Mucosa of gallbladder (tissue), 1 donor: ENCODE data around the gene PACS1. TPM values are rescaled to one million over a fixed set of nuclear protein-coding genes. Genes with fewer than 3 reads are reported as not detected.

Experiments
- DNase-seq: peaks from one replicate; pipeline ENCODE4 v3.0.0-alpha.2; 2020; ENCODE audit warnings: low spot score
- total RNA-seq: library from RNA; stranded (reverse); gene quantifications from one replicate; pipeline ENCODE4 v1.2.1, GENCODE V29; 2021
- donor health status: DM: no; HTN: no; CAD: no.

Gene PACS1
- total RNA-seq, 1 donor from 2014 or later: 68.0 TPM

- DNase-seq: no peak
These were observed 114.7 kb downstream of the PACS1 start for GRCh38 chr11:66184728-66185127.

GRCh38 chr11:66186470-66186869 is 116.4 kb downstream of the PACS1 start:
- no peak for DNase-seq

- DNase-seq: no peak
These were observed 117.4 kb downstream of the PACS1 start for GRCh38 chr11:66187453-66187852.

- DNase-seq: no peak
These were observed 118.5 kb downstream of the PACS1 start for GRCh38 chr11:66188580-66188979.

DNA sequence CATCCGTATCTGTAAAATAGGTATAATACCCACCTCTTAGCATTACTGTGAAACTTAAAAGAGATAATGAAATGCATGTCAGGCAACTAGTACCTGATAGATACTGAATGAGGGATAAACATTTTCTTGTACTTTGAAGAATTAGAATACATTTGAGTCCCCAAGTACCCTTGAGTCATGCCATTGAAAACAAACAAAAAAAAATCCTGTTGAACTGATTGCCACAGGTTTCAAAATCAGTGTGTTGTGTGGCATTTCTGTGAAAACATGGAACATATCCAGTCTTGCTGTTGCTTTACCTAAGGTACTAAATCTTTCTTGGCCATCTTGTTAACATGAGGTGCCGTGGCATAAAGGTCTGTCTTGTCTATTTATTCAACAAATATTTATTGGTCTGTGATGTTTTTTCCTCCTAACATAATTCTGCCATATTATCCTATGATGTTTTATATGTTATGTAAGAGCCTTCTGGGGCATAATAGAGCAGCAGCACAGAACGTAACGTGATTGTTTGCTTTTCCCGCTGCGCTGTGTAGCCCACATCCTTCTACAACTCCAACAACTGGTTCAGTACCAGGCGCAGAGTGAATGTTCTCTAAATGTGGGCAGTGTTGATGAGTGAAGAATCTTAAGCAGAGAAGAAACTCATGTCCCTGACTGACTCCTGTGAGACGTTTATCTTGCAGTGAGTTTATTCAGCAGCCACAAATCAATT is 119.1 kb downstream of the PACS1 start:
- peak; percentile 28 for DNase-seq

- peak; percentile 29 for DNase-seq
These were observed 120.7 kb downstream of the PACS1 start for GRCh38 chr11:66190786-66191185.

- no peak for DNase-seq
These were observed 122.2 kb downstream of the PACS1 start for GRCh38 chr11:66192181-66192863.

- no peak for DNase-seq
These were observed 124.3 kb downstream of the PACS1 start for GRCh38 chr11:66194391-66194790.

- no peak for DNase-seq
These were observed 125.8 kb downstream of the PACS1 start for GRCh38 chr11:66195867-66196266.

GRCh38 chr11:66203847-66204246 is 133.8 kb downstream of the PACS1 start:
- no peak for DNase-seq

- no peak for DNase-seq
These were observed 134.3 kb downstream of the PACS1 start for GRCh38 chr11:66204412-66204811.

DNA sequence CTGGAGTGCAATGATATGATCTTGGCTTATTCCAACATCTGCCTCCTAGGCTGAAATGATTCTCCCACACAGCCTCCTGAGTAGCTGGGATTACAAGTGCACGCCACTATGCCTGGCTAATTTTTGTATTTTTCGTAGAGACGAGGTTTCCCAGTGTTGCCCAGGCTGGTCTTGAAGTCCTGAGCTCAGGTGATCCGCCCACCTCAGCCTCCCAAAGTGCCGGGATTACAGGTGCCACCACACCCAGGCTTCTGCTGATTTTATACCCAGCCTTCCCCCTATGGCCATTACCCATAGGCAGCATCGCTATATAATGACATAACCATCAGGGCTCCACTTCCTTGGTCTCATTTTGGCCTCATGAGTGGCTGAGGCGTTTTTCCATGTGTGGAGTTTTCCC is 137.7 kb downstream of the PACS1 start:
- DNase-seq: no peak

- DNase-seq: no peak
These were observed 141.0 kb downstream of the PACS1 start for GRCh38 chr11:66211100-66211499.

- DNase-seq: no peak
These were observed 146.8 kb downstream of the PACS1 start for GRCh38 chr11:66216911-66217310.

DNA sequence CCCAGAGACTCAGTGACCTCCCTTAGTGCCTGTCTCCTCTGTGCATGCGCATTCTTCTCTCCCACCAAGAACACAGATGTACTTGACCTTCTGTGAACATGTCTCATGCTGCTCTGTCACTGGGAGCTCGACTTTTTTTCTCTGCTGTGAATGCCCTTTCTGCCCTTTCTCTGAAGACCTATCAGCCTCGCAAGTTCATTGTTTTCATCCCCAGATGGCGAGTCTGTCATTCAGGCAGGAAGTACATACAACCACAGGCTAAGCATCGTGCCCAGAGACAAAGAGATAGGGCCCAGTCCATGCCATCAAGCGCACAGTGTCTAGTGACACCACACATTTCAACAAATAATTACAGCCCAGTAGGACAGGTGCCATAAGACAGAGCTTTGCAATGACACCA is 148.0 kb downstream of the PACS1 start:
- no peak for DNase-seq

DNA sequence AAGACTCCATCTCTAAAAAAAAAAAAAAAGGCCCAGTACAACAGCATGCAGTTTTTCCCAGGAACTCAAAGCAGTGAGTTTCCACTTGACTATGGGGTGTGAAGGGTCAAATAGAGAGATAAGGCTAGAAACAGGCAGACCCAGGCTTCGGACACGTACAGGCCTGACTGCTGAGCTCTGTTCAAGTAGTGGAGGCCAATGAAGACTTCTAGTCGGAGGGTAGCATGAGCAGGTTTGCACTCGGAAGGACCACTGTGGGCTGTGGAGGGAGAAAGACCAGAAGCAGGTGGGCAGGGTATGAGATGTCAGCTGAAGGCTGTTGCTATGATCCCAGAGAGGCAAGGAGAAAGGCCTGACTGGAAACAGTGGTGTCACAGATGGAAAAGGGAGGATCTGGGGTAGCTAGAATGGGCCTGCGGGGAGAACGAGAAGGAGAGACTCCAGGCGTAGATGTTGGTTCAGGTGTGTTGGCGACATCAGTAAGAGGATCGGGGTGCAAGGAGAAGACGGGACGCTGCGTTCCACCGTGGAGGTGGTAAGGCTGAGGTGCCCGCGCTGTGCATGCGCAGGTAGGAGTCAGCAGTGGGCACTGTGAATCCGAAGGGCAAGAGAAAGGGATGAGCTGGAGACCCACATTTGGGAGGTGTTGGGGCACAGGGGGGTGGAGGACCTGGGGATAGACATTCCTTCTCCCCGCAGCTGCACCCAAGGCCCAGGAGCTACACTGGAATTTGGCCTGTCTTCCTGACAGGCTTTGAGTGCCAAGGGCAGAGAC is 149.0 kb downstream of the PACS1 start:
- DNase-seq: no peak

DNA sequence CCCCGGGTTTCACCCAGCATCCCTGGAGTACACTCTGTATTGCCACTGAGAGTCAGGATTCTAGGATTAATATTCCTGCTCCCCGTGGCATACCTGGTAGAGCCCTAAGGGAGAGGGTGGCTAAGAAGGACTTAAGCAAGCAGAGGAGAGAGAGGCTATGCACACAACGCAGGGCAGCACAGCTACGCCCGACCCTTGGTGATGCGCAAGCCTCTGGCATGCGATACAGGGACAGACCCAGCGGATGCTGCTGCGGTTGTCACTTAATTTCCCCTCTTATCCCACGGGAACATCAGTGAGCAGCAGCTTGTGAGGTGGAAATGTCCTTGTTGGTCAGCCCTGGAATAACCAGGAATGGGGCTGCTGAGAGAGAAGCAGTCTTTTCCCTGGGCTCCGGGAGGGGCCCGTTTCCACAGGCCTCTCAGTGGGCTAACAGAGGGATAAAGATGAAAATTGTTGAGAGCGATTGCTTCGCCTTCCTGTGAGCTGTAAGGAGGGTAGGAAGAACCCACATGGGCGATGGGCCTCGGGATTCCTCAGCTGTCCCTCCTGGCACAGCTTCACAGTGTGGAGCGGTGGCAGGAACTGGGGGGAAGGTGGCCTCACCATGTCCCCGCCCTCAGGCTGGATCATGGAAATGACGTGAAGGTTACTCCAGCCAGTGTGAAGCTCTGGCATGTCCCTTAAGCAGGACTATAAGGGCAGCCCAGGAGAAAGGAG is 149.9 kb downstream of the PACS1 start:
- no peak for DNase-seq

GRCh38 chr11:66220566-66220935 is 150.5 kb downstream of the PACS1 start:
- no peak for DNase-seq

GRCh38 chr11:66221012-66221411 is 150.9 kb downstream of the PACS1 start:
- DNase-seq: no peak

- DNase-seq: no peak
These were observed 151.7 kb downstream of the PACS1 start for GRCh38 chr11:66221726-66222236.

DNA sequence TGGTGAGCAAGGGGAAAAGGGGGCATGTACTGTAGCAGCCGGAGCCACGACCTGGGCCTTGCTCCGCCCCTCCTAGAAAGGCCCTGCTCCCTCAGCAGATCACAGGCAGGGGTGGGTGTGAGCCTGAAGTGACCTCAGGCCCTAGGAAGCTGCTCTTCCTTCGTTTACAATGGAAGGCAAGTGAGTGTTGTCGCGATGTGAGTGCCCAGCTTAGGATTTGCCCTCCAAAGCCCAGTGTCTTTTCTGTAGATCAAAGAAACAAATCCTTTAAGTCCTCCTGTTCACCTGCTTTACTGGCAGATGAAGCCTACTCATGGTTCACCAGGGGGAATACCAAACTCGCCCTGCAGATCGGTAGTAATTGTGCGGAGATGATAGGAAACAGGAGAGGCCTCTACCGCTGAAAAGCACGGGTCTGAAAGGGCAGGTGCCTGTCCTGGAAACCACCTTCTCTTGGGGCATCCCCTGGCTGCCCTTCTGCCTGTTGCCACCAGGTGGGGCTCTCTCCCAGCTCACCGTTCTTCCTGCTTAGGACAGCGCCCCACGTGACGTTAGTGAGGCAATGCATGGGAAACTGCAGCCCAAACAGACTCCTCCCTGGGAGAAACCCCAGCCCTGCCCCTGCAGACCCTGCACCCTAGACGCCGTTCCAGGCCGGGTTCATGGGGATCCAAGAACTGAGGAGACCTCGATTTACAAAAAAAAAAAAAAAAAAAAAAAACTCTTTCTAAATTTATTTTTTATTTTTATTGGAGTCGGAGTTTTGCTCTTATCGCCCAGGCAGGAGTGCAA is 152.5 kb downstream of the PACS1 start:
- DNase-seq: peak; percentile 92
